ENCODE results near the gene HSFX3. TPM values are rescaled to one million over a fixed set of nuclear protein-coding genes. Genes with fewer than 3 reads are reported as not detected.

Gene HSFX3
- total RNA-seq, 1 experiment from 2014 or later: 0.96 TPM

GRCh38 chrX:149540621-149541520, 8.9 kb downstream of the HSFX3 start, which contains the start of gene EOLA1:
TSS of gene EOLA1 (plus strand) at chrX:149541012. CDS start at chrX:149545631, 4,619 bp downstream.
- H3K4me2 ChIP-seq (ENCODE audit: low read length): peak within 1 kb of the TSS; percentile 83
- no peaks in the 10 kb centered on the region for H3K36me3 ChIP-seq (ENCODE audit: control insufficient read depth in 1 of 2, insufficient read depth in 2 of 2, low read length in 2 of 2)
- H3K27me3 ChIP-seq (ENCODE audit: insufficient read depth, low read length): no peaks in the 10 kb centered on the region
- no peaks in the 10 kb centered on the region for H3K9me3 ChIP-seq (ENCODE audit: control insufficient read depth in 1 of 2, insufficient read depth in 1 of 2, low read depth in 1 of 2, low read length in 2 of 2)
- H3K27ac ChIP-seq (ENCODE audit: low read depth, low read length): peak within 1 kb of the TSS; percentile 74
- peaks cover 3 to 4% of the 10 kb centered on the region in 2 experiments; a peak in 2 of 4 replicates for H3K4me1 ChIP-seq (ENCODE audit: control insufficient read depth in 1 of 2, insufficient read depth in 2 of 2, low read length in 2 of 2)
- DNase-seq (ENCODE audit: low read depth, low spot score): peak; percentile 90
- peak within 1 kb of the TSS; percentile 66 for H3K9ac ChIP-seq (ENCODE audit: low read length)
- H4K20me1 ChIP-seq (ENCODE audit: insufficient read depth): no peaks in the 10 kb centered on the region
- peak within 1 kb of the TSS; percentile 74 to 77 for H3K4me3 ChIP-seq (replicated peaks in 1 of 2; ENCODE audit: low read depth in 1 of 2, low read length in 2 of 2)
- peaks cover 3% of the 10 kb centered on the region; the same call in 1 of the 2 replicates for H3K79me2 ChIP-seq (ENCODE audit: insufficient read depth, low read length)
- no peak within 1 kb of the TSS for H2AFZ ChIP-seq (ENCODE audit: low read depth, low read length, poor library complexity, severe bottlenecking)
- H3K9me2 ChIP-seq (ENCODE audit: insufficient read depth): no peaks in the 10 kb centered on the region
- intact Hi-C loops (cut with micrococcal nuclease): no loop called here
- ChIA-PET CTCF (interaction anchor here (2.5 kb wide), 1 partner anchor 409 kb away, joined by 13 read pairs; no protein-coding TSS in a partner anchor), POLR2A (interaction anchor here (0.6 kb wide), 1 partner anchor 397 kb away, joined by 3 read pairs; the partner anchor contains the start of gene EOLA2), RAD21 (ENCODE audit: low non-redundant PET in 1 of 2, low total read pairs in 2 of 2, uncharacterized antibody in 2 of 2, unreplicated experiment in 2 of 2) (interaction anchor here in 1 of 2 experiments (0.8 kb wide), 1 partner anchor 825 kb away, joined by 6 read pairs; no protein-coding TSS in a partner anchor)
- ATAC-seq: peak; percentile 80
- BruUV-seq (replicated peaks): no TSS peak
- TF ChIP-seq SP1 (IDR thresholded peaks at IDR 0.05; ENCODE audit: low read depth) (peak; percentile 64), ELF1 (IDR thresholded peaks at IDR 0.05; ENCODE audit: borderline replicate concordance, low read depth) (peak; percentile 45; the same call in 1 of the 2 replicates), RAD21 (IDR thresholded peaks at IDR 0.05; ENCODE audit: low read depth) (no peak), EZH2phosphoT487 (IDR thresholded peaks at IDR 0.05; ENCODE audit: borderline replicate concordance) (no peak), ZBTB33 (IDR thresholded peaks at IDR 0.05; ENCODE audit: extremely low read depth, insufficient replicate concordance, low read length) (no peak), POLR2AphosphoS5 (IDR thresholded peaks at IDR 0.05; ENCODE audit: low read depth, low read length) (peak; percentile 48; the same call in 1 of the 2 replicates), EGR1 (IDR thresholded peaks at IDR 0.05; ENCODE audit: low read depth) (peak; percentile 75; the same call in 1 of the 2 replicates), CTCF (IDR thresholded peaks at IDR 0.05 in 2 of 3, conservative IDR thresholded peaks at IDR 0.05 in 1 of 3; ENCODE audit: borderline replicate concordance in 1 of 3, insufficient read depth in 1 of 3, low read depth in 2 of 3, low read length in 2 of 3) (no peak), ZNF274 (IDR thresholded peaks at IDR 0.05; ENCODE audit: low read depth, low read length) (no peak), EZH2 (IDR thresholded peaks at IDR 0.05) (no peak), SIN3A (IDR thresholded peaks at IDR 0.05; ENCODE audit: low read depth) (peak; percentile 85), CBX3 (IDR thresholded peaks at IDR 0.05; ENCODE audit: low read depth) (no peak), CEBPB (IDR thresholded peaks at IDR 0.05; ENCODE audit: low read depth) (no peak), TCF7L2 (IDR thresholded peaks at IDR 0.05; ENCODE audit: borderline replicate concordance, extremely low read depth, insufficient read depth, insufficient read length) (no peak), POLR2A (IDR thresholded peaks at IDR 0.05; ENCODE audit: borderline replicate concordance, extremely low read depth, insufficient read depth, insufficient read length) (peak; percentile 60), FOSL1 (IDR thresholded peaks at IDR 0.05; ENCODE audit: low read depth) (no peak), JUND (IDR thresholded peaks at IDR 0.05) (no peak), SRF (IDR thresholded peaks at IDR 0.05; ENCODE audit: low read depth) (no peak), YY1 (IDR thresholded peaks at IDR 0.05; ENCODE audit: extremely low read depth, insufficient replicate concordance, low read depth, low read length) (no peak), ZFX (IDR thresholded peaks at IDR 0.05) (no peak)
- TF ChIP-seq, protein P1, sequence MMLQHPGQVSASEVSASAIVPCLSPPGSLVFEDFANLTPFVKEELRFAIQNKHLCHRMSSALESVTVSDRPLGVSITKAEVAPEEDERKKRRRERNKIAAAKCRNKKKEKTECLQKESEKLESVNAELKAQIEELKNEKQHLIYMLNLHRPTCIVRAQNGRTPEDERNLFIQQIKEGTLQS (IDR thresholded peaks at IDR 0.05): no peak
- TF ChIP-seq, protein P2, sequence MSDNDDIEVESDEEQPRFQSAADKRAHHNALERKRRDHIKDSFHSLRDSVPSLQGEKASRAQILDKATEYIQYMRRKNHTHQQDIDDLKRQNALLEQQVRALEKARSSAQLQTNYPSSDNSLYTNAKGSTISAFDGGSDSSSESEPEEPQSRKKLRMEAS (IDR thresholded peaks at IDR 0.05): peak; percentile 81

Measured in HCT116 (cell line).